Vagina (tissue), 2 donors: ENCODE data around the gene CAVIN4.

Experiments used
- POLR2AphosphoS5 ChIP-seq, 2 donors: sonication (generic); formaldehyde crosslinking; IDR thresholded peaks; one replicate each; pipeline ENCODE4 v1.9.0; 2017; ENCODE audit warnings: antibody characterized with exemption in 2 of 2, mild to moderate bottlenecking in 2 of 2, low read depth in 1 of 2; ENCODE audit not compliant: insufficient read depth in 1 of 2
- TF ChIP-seq, protein P1 (sequence below), 3 experiments: fragments of 450-650 bp in 2 of 3; fragments of 200-600 bp in 1 of 3; sonication (generic) in 1 of 3; IDR thresholded peaks; one replicate each; pipeline ENCODE4 v1.5.1; 2017 to 2019; ENCODE audit warnings: antibody characterized with exemption in 3 of 3, mild to moderate bottlenecking in 2 of 3, moderate library complexity in 2 of 3

DNA sequence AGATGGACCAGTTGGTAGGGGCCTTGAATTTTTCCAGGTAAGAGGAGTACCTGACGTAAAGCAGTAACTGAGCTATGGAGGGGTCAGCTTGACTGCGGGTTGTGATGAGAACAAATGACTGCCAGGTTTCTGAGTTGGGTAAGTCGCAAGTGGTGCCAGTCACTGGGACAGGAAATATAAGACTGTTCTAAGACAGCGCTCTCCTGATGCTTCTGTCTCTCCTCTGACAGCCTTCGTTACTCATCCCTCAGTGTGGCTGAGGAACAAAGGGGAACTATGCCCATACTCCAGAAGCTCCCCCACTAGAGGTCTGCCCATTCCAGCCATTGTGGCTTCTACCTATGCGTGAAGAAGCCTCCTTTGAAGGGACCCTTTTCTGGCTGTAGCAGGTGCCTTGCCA lies 13.3 kb downstream of the CAVIN4 start:
- TF ChIP-seq, protein P1, sequence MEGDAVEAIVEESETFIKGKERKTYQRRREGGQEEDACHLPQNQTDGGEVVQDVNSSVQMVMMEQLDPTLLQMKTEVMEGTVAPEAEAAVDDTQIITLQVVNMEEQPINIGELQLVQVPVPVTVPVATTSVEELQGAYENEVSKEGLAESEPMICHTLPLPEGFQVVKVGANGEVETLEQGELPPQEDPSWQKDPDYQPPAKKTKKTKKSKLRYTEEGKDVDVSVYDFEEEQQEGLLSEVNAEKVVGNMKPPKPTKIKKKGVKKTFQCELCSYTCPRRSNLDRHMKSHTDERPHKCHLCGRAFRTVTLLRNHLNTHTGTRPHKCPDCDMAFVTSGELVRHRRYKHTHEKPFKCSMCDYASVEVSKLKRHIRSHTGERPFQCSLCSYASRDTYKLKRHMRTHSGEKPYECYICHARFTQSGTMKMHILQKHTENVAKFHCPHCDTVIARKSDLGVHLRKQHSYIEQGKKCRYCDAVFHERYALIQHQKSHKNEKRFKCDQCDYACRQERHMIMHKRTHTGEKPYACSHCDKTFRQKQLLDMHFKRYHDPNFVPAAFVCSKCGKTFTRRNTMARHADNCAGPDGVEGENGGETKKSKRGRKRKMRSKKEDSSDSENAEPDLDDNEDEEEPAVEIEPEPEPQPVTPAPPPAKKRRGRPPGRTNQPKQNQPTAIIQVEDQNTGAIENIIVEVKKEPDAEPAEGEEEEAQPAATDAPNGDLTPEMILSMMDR (IDR thresholded peaks at IDR 0.05) = no peak
- no peak for TF ChIP-seq POLR2AphosphoS5 (IDR thresholded peaks at IDR 0.05; ENCODE audit: insufficient read depth in 1 of 2, low read depth in 1 of 2)
